ENCODE results near the gene ISL1.

Gene ISL1

DNA sequence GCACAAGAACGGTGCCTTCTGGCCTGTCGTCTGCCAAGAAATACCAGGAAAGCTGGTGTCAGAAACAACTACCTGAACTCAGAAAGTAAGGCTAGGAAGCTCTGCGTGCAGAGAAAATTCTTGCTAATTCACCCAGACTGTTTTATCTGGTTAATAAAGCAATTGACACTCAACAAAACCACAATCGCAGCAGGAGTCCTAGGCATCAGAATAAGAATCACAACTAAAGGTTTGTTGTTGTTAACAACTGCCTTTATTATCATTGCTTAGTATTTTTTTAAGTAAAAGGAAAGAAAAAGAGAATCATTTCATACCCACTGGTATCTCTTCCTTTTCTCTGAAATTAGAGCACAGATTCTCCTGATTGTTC, 3.9 kb upstream of the ISL1 start:
- no peak for DNase-seq (ENCODE audit: extremely low read depth, low read depth)
- H3K4me3 ChIP-seq (replicated peaks; ENCODE audit: low read depth, low read length) = peak overlapping the region; percentile 38
- TF ChIP-seq, protein P1, sequence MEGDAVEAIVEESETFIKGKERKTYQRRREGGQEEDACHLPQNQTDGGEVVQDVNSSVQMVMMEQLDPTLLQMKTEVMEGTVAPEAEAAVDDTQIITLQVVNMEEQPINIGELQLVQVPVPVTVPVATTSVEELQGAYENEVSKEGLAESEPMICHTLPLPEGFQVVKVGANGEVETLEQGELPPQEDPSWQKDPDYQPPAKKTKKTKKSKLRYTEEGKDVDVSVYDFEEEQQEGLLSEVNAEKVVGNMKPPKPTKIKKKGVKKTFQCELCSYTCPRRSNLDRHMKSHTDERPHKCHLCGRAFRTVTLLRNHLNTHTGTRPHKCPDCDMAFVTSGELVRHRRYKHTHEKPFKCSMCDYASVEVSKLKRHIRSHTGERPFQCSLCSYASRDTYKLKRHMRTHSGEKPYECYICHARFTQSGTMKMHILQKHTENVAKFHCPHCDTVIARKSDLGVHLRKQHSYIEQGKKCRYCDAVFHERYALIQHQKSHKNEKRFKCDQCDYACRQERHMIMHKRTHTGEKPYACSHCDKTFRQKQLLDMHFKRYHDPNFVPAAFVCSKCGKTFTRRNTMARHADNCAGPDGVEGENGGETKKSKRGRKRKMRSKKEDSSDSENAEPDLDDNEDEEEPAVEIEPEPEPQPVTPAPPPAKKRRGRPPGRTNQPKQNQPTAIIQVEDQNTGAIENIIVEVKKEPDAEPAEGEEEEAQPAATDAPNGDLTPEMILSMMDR (IDR thresholded peaks at IDR 0.05; ENCODE audit: low read depth, low read length, missing control alignments) = no peak

DNA sequence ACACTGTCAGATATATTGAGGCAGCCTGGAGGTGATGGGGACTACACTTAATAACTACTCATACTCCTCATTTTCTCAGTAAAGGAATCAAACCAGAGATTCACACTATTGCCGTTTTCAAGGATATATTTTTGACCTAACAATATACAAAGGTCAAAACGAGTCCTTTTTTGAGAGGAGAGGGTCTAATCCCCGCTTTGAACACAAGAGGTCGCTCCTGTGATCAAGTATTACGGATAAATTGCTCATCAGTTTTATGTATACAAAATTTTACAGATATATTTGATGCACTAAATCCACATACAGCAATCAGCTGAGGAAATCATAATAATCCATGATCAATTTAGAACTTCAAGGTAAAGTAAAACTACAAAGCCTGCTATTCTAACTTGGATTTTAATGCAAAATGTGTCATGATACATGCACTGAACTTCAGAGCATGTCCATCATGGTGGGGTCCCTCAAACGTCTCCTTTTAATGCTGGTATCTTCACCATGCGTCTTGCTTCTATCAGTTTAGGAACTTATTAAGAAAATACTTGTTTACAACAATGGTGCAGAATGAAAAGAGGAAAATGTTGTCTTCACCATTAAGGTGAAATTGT, 2.5 kb upstream of the ISL1 start:
- TF ChIP-seq, protein P1 (IDR thresholded peaks at IDR 0.05; ENCODE audit: low read depth, low read length, missing control alignments) = peak; percentile 69
- H3K4me3 ChIP-seq (replicated peaks; ENCODE audit: low read depth, low read length) = no peak overlapping the region
- DNase-seq (ENCODE audit: extremely low read depth, low read depth) = no peak

DNA sequence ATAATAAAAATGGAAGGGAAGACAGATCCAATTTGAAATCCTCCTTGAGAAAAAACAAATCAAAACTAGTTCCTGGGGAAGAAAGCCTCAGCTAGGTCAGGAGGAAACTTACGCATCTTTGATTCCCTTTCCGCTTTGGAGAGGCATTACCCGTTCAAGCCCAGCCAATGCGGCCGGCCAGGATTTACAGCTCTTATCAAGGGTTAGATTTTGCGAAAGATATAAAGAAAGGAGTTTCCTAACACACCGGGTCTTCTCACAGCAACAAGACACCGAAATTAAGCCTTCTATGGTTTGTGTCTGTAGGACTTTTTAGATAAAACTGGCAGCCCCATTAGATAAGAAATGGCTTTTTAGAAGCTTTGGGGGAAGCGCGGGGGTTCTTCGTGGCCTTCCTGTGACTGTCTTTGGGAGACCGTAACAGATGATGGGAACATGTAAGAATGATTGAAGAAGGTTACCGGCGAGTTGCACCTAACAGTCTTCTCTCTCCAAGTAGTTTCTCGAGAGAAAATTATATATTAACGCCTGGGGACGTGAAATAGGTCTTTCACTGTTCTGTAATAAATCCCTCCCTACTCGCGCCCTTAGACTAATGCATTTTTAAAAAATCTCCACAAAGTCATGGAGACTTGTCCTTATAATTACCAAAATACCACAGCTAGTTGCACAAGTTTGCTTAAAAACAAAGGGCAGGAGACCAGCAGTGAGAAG, 1.3 kb upstream of the ISL1 start:
- no peak for DNase-seq (ENCODE audit: extremely low read depth, low read depth)
- TF ChIP-seq, protein P1 (IDR thresholded peaks at IDR 0.05; ENCODE audit: low read depth, low read length, missing control alignments) = no peak
- H3K4me3 ChIP-seq (replicated peaks; ENCODE audit: low read depth, low read length) = peak overlapping the region; percentile 75

- DNase-seq (ENCODE audit: extremely low read depth, low read depth) = no peak
- H3K4me3 ChIP-seq (replicated peaks; ENCODE audit: low read depth, low read length) = peak overlapping the region; percentile 75
Measured at GRCh38 chr5:51382521-51383130, 622 bp upstream of the ISL1 start.

GRCh38 chr5:51384281-51384840, 1.1 kb downstream of the ISL1 start:
- H3K4me3 ChIP-seq (replicated peaks; ENCODE audit: low read depth, low read length) = peak overlapping the region; percentile 75
- no peak for DNase-seq (ENCODE audit: extremely low read depth, low read depth)
- TF ChIP-seq, protein P1 (IDR thresholded peaks at IDR 0.05; ENCODE audit: low read depth, low read length, missing control alignments) = no peak

More at GRCh38 chr5:51382521-51383130, 622 bp upstream of the ISL1 start:
- TF ChIP-seq, protein P1 (IDR thresholded peaks at IDR 0.05; ENCODE audit: low read depth, low read length, missing control alignments) = no peak

GRCh38 chr5:51385216-51385615, 2.0 kb downstream of the ISL1 start:
- peak overlapping the region; percentile 75 for H3K4me3 ChIP-seq (replicated peaks; ENCODE audit: low read depth, low read length)
- DNase-seq (ENCODE audit: extremely low read depth, low read depth) = no peak
- TF ChIP-seq, protein P1 (IDR thresholded peaks at IDR 0.05; ENCODE audit: low read depth, low read length, missing control alignments) = no peak
